ENCODE measurements around the gene PLXNB2.
A peak's percentile ranks its signal among the peaks of the same experiment; 100 is the strongest.
"Not testable (repeated sequence)": the region's sequence is repeated elsewhere in the genome, so short reads cannot be mapped to it uniquely, and the experiment has no call there.

The PLXNB2 gene, protein sequence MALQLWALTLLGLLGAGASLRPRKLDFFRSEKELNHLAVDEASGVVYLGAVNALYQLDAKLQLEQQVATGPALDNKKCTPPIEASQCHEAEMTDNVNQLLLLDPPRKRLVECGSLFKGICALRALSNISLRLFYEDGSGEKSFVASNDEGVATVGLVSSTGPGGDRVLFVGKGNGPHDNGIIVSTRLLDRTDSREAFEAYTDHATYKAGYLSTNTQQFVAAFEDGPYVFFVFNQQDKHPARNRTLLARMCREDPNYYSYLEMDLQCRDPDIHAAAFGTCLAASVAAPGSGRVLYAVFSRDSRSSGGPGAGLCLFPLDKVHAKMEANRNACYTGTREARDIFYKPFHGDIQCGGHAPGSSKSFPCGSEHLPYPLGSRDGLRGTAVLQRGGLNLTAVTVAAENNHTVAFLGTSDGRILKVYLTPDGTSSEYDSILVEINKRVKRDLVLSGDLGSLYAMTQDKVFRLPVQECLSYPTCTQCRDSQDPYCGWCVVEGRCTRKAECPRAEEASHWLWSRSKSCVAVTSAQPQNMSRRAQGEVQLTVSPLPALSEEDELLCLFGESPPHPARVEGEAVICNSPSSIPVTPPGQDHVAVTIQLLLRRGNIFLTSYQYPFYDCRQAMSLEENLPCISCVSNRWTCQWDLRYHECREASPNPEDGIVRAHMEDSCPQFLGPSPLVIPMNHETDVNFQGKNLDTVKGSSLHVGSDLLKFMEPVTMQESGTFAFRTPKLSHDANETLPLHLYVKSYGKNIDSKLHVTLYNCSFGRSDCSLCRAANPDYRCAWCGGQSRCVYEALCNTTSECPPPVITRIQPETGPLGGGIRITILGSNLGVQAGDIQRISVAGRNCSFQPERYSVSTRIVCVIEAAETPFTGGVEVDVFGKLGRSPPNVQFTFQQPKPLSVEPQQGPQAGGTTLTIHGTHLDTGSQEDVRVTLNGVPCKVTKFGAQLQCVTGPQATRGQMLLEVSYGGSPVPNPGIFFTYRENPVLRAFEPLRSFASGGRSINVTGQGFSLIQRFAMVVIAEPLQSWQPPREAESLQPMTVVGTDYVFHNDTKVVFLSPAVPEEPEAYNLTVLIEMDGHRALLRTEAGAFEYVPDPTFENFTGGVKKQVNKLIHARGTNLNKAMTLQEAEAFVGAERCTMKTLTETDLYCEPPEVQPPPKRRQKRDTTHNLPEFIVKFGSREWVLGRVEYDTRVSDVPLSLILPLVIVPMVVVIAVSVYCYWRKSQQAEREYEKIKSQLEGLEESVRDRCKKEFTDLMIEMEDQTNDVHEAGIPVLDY (N-terminal part only)

DNA sequence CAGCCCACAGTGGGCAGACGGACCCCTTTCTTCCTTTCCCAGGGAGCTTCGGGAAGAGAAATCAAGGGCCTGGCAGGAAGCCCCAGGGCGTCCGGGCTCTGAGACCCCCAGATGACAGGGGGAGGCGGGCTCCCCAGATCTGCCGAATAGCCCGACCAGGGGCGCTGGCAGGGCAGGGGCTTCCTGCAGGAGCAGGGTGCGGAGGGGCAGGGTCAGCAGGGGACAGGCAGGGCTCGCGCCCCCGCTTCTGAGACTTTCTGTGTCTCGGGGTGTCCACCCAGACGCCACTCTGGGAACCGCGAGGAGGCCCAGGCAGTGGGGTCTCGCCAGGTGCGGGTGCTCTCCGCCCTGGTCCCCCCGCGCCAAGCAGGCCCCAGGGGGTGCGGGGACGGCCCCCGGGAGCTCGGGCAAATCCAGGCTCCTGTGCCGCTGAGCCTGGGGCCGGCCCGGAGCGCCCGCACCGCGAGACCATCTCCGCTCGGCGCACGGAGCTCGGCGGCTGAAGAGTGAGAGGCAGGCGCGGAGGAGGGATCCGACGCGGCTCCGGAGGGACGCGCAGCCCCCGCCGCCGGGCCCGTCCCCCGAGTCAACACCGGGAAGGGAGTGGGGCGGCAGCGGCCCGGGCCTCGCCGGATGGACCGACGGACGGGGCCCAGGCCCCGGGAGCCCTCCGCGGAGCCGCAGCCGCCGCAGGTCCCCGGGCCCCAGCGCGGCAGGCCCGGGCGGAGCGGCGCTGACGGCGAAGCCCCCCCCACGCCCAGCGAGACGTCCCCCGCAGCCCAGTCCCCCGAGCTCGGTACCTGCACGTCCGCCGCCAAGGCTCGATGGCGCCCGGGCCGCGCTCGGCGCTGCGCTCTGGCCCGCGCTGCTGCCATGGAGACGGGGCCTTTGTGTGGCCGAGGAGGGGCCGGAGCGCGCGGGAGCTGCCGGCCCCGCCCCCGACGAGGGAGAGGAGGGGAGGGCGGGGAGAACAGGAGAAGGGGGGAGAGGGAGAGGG, at the start of gene PLXNB2:
PLXNB2 (minus strand) TSS at position 894 of the 997 bp plus-strand sequence. CDS start 17,062 bp downstream, outside the sequence.
- DNase-seq (ENCODE audit: low spot score), result no peak

DNA sequence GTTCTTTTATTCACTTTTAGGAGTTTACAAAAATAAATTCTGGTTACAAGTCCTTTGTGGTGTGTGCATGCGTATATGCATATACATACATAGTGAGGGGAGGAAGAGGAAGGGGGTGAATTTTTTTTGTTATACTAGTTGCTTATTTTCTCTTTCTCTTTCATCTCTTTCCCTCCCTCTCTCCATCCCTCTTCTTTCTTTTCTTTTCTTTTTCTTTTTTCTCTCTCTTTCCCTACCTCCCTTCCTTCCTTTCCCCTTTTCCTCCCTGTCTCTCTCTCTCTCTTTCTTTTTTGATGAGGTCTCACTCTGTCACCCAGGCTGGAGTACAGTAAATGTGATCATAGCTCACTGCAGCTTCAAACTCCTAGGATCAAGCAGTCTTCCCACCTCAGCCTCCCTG, 49.8 kb upstream of the PLXNB2 start:
- no peak for DNase-seq (ENCODE audit: low spot score)

DNA sequence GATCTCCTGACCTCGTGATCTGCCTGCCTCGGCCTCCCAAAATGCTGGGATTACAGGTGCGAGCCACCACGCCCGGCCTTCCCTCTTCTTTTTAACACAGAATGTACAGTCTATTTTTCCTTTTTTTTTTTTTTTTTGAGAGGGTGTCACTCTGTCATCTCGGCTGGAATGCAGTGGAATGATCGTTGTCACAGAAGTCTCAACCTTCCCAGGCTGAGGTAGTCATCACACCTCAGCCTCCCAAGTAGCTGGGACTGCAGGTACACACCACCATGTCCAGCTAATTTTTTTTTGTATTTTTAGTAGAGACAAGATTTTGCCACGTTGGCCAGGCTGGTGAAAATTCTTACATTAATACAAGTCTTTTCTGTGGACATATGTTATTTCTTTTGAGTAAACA, 48.7 kb upstream of the PLXNB2 start:
- no peak for DNase-seq (ENCODE audit: low spot score)

DNA sequence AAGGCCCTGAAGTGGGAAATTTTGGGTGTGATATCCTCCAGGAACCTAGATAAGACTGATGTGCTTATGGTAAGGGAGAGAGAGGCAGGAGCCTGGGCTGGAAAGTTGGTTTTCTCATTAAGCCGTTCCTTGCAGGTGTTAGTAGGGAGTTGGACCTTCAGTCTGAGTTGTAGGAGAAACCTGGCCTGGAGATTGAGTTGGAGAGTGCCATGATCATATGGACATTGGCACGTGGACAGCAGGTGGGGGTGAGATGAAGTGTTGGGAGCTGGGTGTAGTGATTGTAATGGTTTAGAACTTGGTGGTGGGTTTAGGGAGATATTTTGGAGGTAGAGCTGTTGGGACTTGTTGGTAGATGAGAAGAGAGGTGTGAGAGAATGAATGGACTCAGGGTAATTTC, 40.6 kb upstream of the PLXNB2 start:
- DNase-seq (ENCODE audit: low spot score), result no peak

DNA sequence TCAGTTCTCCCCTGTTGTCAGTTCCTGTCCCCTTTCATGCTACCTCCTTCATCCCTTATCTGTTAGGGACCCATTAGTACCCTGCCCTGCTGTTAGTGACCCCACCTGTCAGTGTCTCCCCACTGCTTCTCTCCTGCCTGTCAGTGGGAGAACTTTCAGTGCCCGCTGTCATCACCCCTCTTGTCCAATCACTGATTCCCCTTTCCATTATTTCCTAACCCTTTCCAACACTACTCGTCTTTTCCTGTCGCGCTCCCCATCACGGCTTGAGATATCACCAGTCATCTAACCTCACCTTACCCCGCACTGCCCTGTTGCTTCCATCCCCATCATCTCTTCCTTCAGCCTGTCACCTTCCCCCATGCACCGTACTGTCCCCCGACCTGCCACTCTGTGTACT, 39.7 kb upstream of the PLXNB2 start:
- DNase-seq (ENCODE audit: low spot score), result no peak

DNA sequence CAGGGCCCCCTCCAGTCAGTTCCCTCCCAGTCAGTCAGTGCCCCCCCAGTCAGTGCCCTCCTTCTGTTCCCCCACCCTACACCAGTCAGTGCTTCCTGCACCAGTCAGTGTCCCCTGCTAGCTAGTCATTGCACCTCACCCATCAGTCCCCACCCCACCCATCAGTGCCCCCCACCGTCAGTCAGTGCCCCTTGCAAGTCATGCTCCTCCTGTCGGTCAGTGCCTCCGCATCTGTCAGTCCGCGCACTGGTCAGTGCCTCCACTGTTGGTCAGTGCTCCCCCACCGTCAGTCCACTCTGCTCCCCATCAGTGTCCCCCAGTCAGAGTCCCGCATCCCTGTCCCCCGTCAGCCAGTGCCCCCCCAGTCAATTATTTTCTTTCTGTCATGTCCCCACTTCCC, 39.0 kb upstream of the PLXNB2 start:
- no peak for DNase-seq (ENCODE audit: low spot score)

DNA sequence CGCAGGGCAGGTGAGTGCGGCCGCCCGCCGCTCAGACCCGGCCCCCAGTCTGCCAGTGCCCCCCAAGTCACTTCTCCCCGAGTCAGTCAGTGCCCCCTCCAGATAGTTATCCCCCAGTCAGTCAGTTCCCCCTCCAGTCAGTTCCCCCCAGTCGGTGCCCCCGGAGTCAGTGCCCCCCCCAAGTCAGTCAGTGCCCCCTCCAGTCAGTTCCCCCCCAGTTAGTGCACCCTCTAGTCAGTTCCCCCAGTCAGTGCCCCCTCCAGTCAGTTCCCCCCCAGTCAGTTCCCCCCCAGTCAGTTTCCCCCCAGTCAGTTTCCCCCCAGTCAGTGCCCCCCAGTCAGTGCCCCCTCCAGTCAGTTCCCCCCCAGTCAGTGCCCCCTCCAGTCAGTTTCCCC, 36.1 kb upstream of the PLXNB2 start:
- DNase-seq (ENCODE audit: low spot score), result no peak

DNA sequence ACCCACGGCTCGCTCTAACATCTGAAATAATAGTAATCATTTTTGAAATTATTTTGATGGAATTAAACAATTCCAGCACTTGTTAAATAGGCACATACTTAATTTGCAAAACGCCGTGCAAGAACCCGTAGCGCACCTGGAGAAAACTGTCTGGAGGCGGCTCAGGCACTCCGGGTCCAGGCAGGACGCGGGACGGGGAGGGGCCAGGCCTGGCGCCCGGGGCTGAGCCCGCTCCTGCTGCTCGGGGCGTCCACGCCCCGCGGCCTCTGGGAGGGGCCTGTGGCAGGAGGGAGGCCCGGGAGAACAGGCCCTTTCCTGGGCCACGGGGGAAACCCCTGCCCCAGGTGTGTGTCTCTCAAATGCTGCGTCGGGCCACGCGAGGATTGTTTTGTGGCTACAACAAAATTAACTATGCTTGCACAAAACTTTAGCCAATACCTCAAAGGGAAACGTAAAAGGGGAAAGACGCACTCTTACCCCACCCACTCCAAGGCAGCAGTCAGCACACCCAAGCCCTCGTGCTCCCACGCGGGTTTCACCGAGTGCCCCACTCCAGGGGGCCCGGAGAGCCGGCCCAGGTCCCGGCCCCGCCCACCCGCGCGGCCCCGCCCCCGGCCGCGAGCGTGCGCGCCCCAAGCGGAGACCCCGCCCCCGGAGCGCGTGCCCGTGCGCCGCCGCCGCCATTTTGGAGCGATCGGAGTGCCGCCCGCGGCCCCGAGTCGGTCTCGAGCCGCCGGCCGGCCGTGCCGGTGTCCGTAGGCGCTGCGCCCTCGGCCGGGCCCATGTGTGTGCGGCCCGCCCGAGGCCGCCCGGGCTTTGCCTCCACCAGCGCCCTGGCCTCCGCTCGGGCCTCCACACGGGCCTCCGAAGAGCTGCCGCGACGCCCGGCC, 35.5 kb upstream of the PLXNB2 start, which contains the start of gene PPP6R2:
PPP6R2 (plus strand) TSS at position 677 of the 890 bp plus-strand sequence. CDS start 50,582 bp downstream, outside the sequence.
- DNase-seq (ENCODE audit: low spot score), result peak; percentile 81

DNA sequence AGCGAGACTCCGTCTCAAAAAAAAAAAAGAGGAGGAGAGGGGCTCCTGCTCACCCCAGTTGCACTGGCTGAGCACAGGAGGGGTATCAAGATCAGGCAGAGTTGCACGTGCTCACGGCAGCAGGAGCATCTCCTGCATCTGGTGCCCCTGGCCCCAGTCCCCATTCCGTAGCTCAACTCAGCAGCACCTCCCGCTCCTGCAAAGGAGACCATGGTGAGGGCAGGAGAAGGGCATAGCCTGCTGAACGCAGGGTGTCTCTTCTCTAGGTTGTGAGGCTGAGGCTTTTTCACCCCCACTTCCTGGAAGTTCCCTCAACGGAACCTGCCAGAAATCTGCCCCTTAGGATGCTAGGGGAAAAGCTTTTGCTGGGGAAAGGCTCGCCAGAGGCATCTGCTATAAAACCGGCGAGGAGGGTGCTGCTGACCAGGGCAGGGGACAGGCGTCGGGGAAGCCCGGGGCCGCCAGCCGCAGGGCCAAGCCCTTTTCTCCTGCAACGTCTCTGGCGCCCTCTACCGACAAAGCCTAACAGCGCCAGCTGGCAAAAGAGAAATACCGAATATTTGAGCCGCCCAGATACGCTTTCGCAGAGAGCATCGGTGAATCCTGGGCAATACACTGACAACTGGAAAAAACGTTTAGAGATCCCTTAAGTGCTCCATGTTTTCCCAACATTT, 34.7 kb upstream of the PLXNB2 start:
- peak; percentile 83 for DNase-seq (ENCODE audit: low spot score)

DNA sequence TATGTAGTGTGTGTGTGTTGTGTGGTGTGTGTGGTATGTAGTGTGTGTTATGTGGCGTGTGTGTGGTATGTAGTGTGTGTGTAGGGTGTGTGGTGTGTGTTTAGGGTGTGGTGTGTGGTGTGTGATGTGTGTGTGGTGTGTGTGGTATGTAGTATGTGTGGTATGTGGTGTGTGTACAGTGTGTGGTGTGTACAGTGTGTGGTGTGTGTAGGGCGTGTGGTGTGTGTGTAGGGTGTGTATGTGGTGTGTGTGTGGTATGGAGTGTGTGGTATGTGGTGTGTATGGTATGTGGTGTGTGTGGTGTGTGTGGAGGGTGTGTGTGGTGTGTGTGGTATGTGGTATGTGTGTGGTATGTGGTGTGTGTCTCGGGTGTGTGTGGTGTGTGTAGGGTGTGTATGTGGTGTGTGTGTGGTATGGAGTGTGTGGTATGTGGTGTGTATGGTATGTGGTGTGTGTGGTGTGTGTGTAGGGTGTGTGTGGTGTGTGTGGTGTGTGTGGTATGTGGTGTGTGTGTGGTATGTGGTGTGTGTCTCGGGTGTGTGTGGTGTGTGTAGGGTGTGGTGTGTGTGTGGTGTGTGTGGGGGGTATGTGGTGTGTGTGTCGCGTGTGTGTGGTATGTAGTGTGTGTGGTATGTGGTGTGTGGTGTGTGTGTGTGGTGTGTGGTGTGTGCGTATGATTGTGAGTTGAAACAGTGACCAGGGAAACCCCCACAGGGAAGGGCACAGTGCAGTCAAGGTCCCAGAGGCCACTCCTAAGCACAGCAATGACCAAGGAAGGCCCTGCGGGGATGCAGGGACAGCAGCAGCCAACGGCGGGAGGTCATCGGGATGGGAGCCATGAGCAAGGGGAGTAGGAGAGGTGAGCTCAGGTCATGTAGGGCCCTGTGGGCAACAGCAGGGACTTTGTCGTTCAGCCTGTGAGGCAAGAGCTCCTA, 32.8 kb upstream of the PLXNB2 start:
- no peak for DNase-seq (ENCODE audit: low spot score)

DNA sequence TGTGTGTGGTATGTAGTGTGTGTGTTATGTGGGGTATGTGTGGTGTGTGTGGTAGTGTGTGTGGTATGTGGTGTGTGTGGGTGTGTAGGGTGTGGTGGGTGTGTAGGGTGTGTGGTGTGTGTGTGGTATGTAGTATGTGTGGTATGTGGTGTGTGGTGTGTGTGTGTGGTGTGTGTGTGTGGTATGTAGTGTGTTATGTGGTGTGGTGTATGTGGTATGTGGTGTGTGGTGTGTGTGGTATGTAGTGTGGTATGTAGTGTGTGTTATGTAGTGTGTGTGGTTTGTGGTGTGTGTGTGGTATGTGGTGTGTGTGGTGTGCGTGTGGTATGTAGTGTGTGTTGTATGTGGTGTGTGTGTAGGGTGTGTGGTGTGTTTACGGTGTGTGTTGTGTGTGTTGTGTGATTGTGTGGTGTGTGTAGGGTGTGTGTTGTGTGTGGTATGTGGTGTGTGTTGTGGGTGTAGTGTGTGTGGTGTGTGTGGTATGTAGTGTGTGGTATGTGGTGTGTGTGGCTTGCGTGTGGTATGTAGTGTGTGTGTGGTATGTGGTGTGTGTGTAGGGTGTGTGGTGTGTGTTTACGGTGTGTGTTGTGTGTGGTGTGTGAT, 31.5 kb upstream of the PLXNB2 start:
- no peak for DNase-seq (ENCODE audit: low spot score)

DNA sequence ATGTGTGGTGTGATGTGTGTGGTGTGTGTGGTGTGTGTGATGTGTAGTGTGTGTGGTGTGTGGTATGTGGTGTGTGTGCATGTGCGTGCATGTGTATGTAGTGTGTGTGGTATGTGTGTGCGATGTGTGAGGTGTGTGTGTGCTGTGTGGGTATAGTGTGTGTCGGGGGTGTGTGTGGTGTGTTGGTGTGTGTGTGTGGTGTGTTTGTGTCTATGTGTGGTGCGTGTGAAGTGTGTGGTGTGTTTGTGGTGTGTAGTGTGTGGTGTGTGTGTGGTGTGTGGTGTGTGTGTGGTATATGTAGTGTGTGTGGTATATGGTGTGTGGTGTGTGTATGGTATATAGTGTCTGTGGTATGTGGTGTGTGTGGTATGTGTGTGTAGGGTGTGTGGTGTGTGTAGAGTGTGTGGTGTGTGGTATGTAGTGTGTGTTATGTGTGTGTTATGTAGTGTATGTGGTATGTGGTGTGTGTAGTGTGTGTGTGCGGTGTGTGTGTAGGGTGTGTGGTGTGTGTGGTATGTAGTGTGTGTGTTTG, 30.7 kb upstream of the PLXNB2 start:
- no peak for DNase-seq (ENCODE audit: low spot score)

DNA sequence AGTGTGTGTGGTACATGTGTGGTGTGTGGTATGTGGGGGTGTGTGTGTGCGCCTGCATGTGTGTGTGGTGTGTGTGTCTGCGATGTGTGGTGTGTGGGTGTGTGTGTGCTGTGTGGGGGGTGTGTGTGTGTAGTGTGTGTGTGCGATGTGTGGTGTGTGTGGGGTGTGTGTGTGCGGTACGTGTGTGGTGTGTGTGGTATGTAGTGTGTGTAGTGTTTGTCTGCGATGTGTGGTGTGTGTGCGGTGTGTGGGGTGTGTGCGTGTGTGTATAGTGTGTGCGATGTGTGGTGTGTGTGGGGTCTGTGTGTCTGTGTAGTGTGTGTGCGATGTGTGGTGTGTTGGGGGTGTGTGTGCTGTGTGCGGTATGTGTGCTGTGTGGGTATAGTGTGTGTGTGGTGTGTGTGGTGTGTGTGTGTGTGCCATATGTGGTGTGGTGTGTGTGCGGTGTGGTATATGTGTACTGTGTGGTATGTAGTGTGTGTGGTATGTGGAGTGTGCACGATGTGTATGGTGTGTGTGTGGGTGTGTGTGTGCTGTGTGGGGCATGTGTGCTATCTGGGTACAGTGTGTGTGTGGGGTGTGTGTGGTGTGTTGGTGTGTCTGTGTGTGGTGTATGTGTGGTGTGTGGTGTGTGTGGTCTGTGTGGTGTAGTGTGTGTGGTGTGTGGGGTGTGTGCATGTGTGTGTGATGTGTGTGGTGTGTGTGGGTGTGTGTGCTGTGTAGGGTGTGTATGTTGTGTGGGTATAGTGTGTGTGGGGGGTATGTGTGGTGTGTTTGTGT, 30.0 kb upstream of the PLXNB2 start:
- no peak for DNase-seq (ENCODE audit: low spot score)

DNA sequence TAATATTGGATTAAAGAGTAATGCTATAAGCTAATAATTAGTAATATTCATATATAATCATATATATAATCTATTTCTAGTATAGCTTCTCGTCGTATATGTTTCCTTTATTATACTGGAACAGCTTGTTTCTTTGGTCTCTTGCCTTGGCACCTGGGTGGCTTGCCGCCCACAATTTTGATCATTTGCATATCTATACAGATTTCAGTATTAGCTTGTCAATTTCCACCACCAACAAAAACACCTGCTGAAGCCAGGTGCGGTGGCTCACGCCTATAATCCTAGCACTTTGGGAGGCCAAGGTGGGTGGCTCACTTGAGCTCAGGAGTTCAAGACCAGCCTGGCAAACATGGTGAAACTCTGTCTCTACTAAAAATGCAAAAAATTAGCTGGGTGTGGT, 27.0 kb upstream of the PLXNB2 start:
- DNase-seq (ENCODE audit: low spot score), result not testable (repeated sequence)

DNA sequence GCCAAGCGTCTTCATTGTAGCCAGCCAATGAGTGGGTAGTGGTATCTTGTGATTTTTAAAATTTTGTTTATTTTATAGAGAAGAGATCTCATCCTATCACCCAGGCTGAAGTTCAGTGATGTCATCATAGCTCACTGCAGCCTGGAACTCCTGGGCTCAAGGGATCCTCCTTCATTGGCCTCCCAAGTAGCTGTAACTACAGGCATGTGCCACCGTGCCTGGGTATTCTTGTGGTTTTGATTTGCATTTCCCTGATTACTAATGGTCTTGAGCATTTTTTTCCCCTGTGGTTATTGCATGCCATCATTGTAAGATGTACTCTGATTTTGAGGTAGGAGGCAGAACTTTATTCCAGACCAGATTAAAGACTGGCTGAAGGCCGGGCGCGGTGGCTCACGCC, 21.8 kb upstream of the PLXNB2 start:
- no peak for DNase-seq (ENCODE audit: low spot score)

DNA sequence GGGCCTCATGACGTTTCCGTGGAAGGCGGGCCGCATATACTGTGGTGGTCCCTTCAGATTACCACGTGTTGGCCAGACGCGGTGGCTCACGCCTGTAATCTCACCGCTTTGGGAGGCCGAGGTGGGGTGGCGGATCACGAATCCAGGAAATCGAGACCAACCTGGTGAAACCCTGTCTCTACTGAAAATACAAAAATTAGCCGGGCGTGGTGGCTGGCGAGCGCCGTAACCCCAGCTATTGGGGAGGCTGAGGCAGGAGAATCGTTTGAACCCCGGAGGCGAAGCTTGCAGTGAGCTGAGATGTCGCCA, 20.2 kb upstream of the PLXNB2 start:
- DNase-seq (ENCODE audit: low spot score), result no peak
